GM12878 (cell line): ENCODE results near the gene CMTM3. TPM values are rescaled to one million over a fixed set of nuclear protein-coding genes. Genes with fewer than 3 reads are reported as not detected.

ENCODE experiments used
- ATAC-seq: fragments of 200-7000 bp; cut with Tn5 transposase; 3 replicates; pipeline ENCODE4 v1.9.1; 2020; ENCODE audit warnings: mild to moderate bottlenecking, moderate library complexity
- BruUV-seq: library from RNA; stranded (reverse); fragments of 400-500 nt; replicated peaks from 2 replicates; lab custom pipeline; 2021; lab: Mats Ljungman, UMichigan
- CTCF ChIA-PET: fragments of 300-600 bp; sonication (Branson Sonifier 250); formaldehyde crosslinking; extraction: SDS; loops from one replicate; lab custom pipeline; 2021; ENCODE audit warnings: inconsistent platforms; lab: Yijun Ruan, JAX
- POLR2A ChIA-PET: fragments of 350-600 bp; formaldehyde crosslinking; extraction: SDS; loops from one replicate; lab custom pipeline; 2021; ENCODE audit warnings: inconsistent platforms; lab: Charles Lee
- RAD21 ChIA-PET: fragments of 300-600 bp; sonication (Branson Sonifier 250); formaldehyde crosslinking; loops from one replicate; lab custom pipeline; 2023; ENCODE audit warnings: antibody characterized with exemption; ENCODE audit not compliant: unreplicated experiment; lab: Charles Lee
- SMC1A ChIA-PET: fragments of 300-600 bp; sonication (Branson Sonifier 250); formaldehyde crosslinking; loops from one replicate; lab custom pipeline; 2023; ENCODE audit not compliant: unreplicated experiment, uncharacterized antibody; lab: Charles Lee
- DNase-seq: peaks from one replicate; pipeline ENCODE4 v3.0.0-alpha.2; 2011; ENCODE audit warnings: low read depth, low spot score
- FAIRE-seq: peaks from 3 replicates; lab custom pipeline; 2011; peaks lifted over from hg19 to GRCh38; lab: Jason Lieb, UNC
- H2AFZ ChIP-seq: 2 replicates; pipeline ENCODE4 v1.6.0; 2011; ENCODE audit warnings: low read depth, low read length, control low read depth; ENCODE audit not compliant: control insufficient read depth
- H3K27ac ChIP-seq: 2 replicates; pipeline ENCODE4 v1.5.1; 2011; ENCODE audit warnings: control low read depth; ENCODE audit not compliant: control insufficient read depth, insufficient read depth
- H3K27me3 ChIP-seq, 2 experiments: replicated peaks in 1 of 2; 2 replicates each; pipeline versions ENCODE4 v1.6.0 to v1.6.1; 2011; ENCODE audit warnings: low read length in 1 of 2; ENCODE audit not compliant: control insufficient read depth in 2 of 2, insufficient read depth in 2 of 2
- H3K36me3 ChIP-seq, 2 experiments: 2 replicates each; pipeline ENCODE4 v1.5.1; 2011; ENCODE audit warnings: low read length in 1 of 2; ENCODE audit not compliant: control insufficient read depth in 2 of 2, insufficient read depth in 2 of 2
- H3K4me1 ChIP-seq: 2 replicates; pipeline ENCODE4 v1.6.1; 2011; ENCODE audit warnings: mild to moderate bottlenecking, low read length, moderate library complexity, mixed read lengths; ENCODE audit not compliant: control insufficient read depth, insufficient read depth
- H3K4me2 ChIP-seq: 2 replicates; pipeline ENCODE4 v1.6.0; 2011; ENCODE audit warnings: control low read depth; ENCODE audit not compliant: control insufficient read depth, insufficient read depth
- H3K4me3 ChIP-seq: fragments of 200-600 bp; sonication (generic); 2 replicates; pipeline ENCODE4 v1.5.1; 2016
- H3K79me2 ChIP-seq: 2 replicates; pipeline ENCODE4 v1.6.0; 2011; ENCODE audit warnings: low read length; ENCODE audit not compliant: control insufficient read depth, insufficient read depth
- H3K9ac ChIP-seq: 2 replicates; pipeline ENCODE4 v1.8.0; 2011; ENCODE audit warnings: low read length, control low read depth, mixed read lengths; ENCODE audit not compliant: control insufficient read depth, insufficient read depth
- H3K9me3 ChIP-seq: replicated peaks from 3 replicates; pipeline ENCODE4 v1.5.1; 2011; ENCODE audit warnings: mild to moderate bottlenecking, low read length; ENCODE audit not compliant: control insufficient read depth, insufficient read depth
- H4K20me1 ChIP-seq: 2 replicates; pipeline ENCODE4 v1.6.0; 2011; ENCODE audit not compliant: control insufficient read depth, insufficient read depth
- ESRRA ChIP-seq: IDR thresholded peaks from 2 replicates; pipeline ENCODE4 v1.6.1; 2012; ENCODE audit warnings: mild to moderate bottlenecking, low read length, improper control_type of control experiment
- HDAC6 ChIP-seq: fragments of 200-600 bp; sonication (generic); IDR thresholded peaks from one replicate; pipeline ENCODE4 v1.8.0; 2017; ENCODE audit warnings: antibody characterized with exemption; ENCODE audit not compliant: unreplicated experiment
- IRF4 ChIP-seq: IDR thresholded peaks from 2 replicates; pipeline ENCODE4 v1.6.1; 2011; ENCODE audit warnings: low read depth, low read length
- JUNB ChIP-seq: IDR thresholded peaks from 2 replicates; pipeline ENCODE4 v1.6.1; 2016; ENCODE audit warnings: antibody characterized with exemption, mild to moderate bottlenecking
- MTA3 ChIP-seq: IDR thresholded peaks from 2 replicates; pipeline ENCODE4 v1.6.1; 2012; ENCODE audit warnings: low read length, inconsistent platforms, borderline replicate concordance
- PRDM15 ChIP-seq: fragments of 450-650 bp; formaldehyde crosslinking; IDR thresholded peaks from 2 replicates; pipeline ENCODE4 v1.4.0; 2020; ENCODE audit warnings: mild to moderate bottlenecking, moderate library complexity
- REST ChIP-seq: IDR thresholded peaks from 2 replicates; pipeline ENCODE4 v1.6.1; 2012; ENCODE audit warnings: mild to moderate bottlenecking, low read depth, low read length
- ZBTB40 ChIP-seq: fragments of 450-650 bp; IDR thresholded peaks from 2 replicates; pipeline ENCODE4 v1.6.1; 2016; ENCODE audit warnings: mild to moderate bottlenecking, moderate library complexity, borderline replicate concordance
- ZNF207 ChIP-seq: fragments of 450-650 bp; IDR thresholded peaks from 2 replicates; pipeline ENCODE4 v1.6.1; 2014; ENCODE audit warnings: antibody characterized with exemption, mild to moderate bottlenecking, borderline replicate concordance
- WGBS: methylation state at CpG from one replicate; pipeline ENCODE4 v1.1.6; 2016; ENCODE audit warnings: low lambda C conversion rate; ENCODE audit not compliant: insufficient replicate concordance, insufficient coverage; ENCODE audit errors: missing lambda C conversion rate; 5-methylcytosine and 5-hydroxymethylcytosine counted together
- in situ Hi-C: fragments of 300-500 bp; cut with MboI; formaldehyde crosslinking; loops from 9 replicates; pipeline ENCODE4 v1.14.3; 2018; ENCODE audit warnings: mixed read lengths
- intact Hi-C: fragments of 100-400 bp; cut with micrococcal nuclease; formaldehyde crosslinking; loops from one replicate; pipeline ENCODE4 v1.14.2; 2022; ENCODE audit not compliant: unreplicated experiment
- polyA plus RNA-seq, 11 experiments: library from polyadenylated mRNA; depleted of rRNA in 4 of 11; unstranded in 6 of 11; stranded (reverse) in 5 of 11; fragments of >200 nt; fragmentation: Nextera tagmentation in 4 of 11; fragmentation: Illumina TruSeq in 1 of 11; extraction: Ambion mirVana in 4 of 11; extraction: Trizol in 1 of 11; gene quantifications; 1 replicate in 1 of 11; 2 replicates in 10 of 11; pipeline versions ENCODE4 v1.2.1 to v1.2.3, GENCODE V29; 2011 to 2016; ENCODE audit warnings: inconsistent platforms in 2 of 11, missing spikeins in 2 of 11, low read depth in 1 of 11
- total RNA-seq, 4 experiments: library from RNA; depleted of rRNA in 3 of 4; stranded (reverse); fragments of >200 nt in 3 of 4; fragmentation: Illumina TruSeq in 1 of 4; extraction: Trizol in 1 of 4; gene quantifications; 2 replicates each; pipeline versions ENCODE4 v1.2.1 to v1.2.3, GENCODE V29; 2013 to 2021

Gene CMTM3
- total and polyA plus RNA-seq, 10 of the 15 experiments (the other 5 are each of a cell fraction or from before 2014, with no cell fraction given) = 5.4 to 47.4 (median 28.6) TPM

GRCh38 chr16:66585481-66586239, 18.8 kb upstream of the CMTM3 start:
- WGBS = 27% methylated on average over 10 of the region's 10 CpGs
- Histone ChIP-seq H3K79me2 (no peaks in the 10 kb centered on the region), H3K27ac (no peak overlapping the region), H3K4me2 (no peak overlapping the region), H3K27me3 (no peaks in the 10 kb centered on the region; a peak in 1 of 4 replicates), H3K4me1 (peaks cover 3% of the 10 kb centered on the region; the same call in 1 of the 2 replicates), H4K20me1 (no peaks in the 10 kb centered on the region), H2AFZ (no peak overlapping the region), H3K36me3 (no peaks in the 10 kb centered on the region), H3K4me3 (no peak overlapping the region), H3K9ac (no peak overlapping the region), H3K9me3 (no peaks in the 10 kb centered on the region)
- ChIA-PET RAD21 (interaction anchor here (1.1 kb wide), 1 partner anchor 23 kb away, joined by 3 read pairs; no protein-coding TSS in a partner anchor), SMC1A (interaction anchor here (1.3 to 2.1 kb wide), 3 partner anchors 22 to 70 kb away, joined by 5 to 6 read pairs (median 5); no protein-coding TSS in a partner anchor), CTCF (interaction anchor here (1.1 to 1.2 kb wide), 3 partner anchors 74 to 109 kb away, joined by 3 to 4 read pairs (median 4); no protein-coding TSS in a partner anchor), POLR2A (interaction anchor here (0.9 kb wide), 1 partner anchor 287 kb away, joined by 3 read pairs; no protein-coding TSS in a partner anchor)
- BruUV-seq = no TSS peak
- in situ Hi-C loops (loop anchor here (5.0 kb wide), 1 partner anchor 178 kb away; no protein-coding TSS in a partner anchor), intact Hi-C loops (no loop called here)
- no peak for TF ChIP-seq JUNB
- no peak for TF ChIP-seq ESRRA
- no peak for TF ChIP-seq ZNF207
- no peak for TF ChIP-seq IRF4
- TF ChIP-seq ZBTB40 = no peak
- no peak for TF ChIP-seq PRDM15 (CRISPR knock-in tag)
- no peak for TF ChIP-seq HDAC6
- no peak for TF ChIP-seq MTA3
- TF ChIP-seq REST = no peak
- FAIRE-seq (no peak), DNase-seq (no peak), ATAC-seq (no peak)
